Activated naive CD8-positive, alpha-beta T cell (primary cell): ENCODE measurements around the gene NUFIP1.
A peak's percentile ranks its signal among the peaks of the same experiment; 100 is the strongest.
"Not testable (repeated sequence)": the region's sequence is repeated elsewhere in the genome, so short reads cannot be mapped to it uniquely, and the experiment has no call there.

Experiments
- H3K27ac Mint-ChIP-seq: one replicate; pipeline ENCODE4 v1.8.0; 2021; ENCODE audit warnings: mixed read lengths
- H3K27me3 Mint-ChIP-seq: one replicate; pipeline ENCODE4 v1.8.0; 2021; ENCODE audit warnings: mixed read lengths
- H3K36me3 Mint-ChIP-seq: one replicate; pipeline ENCODE4 v1.8.0; 2021; ENCODE audit warnings: mixed read lengths
- H3K4me1 Mint-ChIP-seq: one replicate; pipeline ENCODE4 v1.8.0; 2021; ENCODE audit warnings: low read depth, mixed read lengths
- H3K4me3 Mint-ChIP-seq: one replicate; pipeline ENCODE4 v1.8.0; 2021; ENCODE audit warnings: mild to moderate bottlenecking, mixed read lengths
- H3K9me3 Mint-ChIP-seq: one replicate; pipeline ENCODE4 v1.8.0; 2021; ENCODE audit warnings: low read depth, mixed read lengths

Gene NUFIP1

GRCh38 chr13:44989071-44989889, at the start of gene NUFIP1, which contains the start of gene GPALPP1:
Gene NUFIP1 (minus strand): TSS chr13:44989471. CDS start chr13:44989436, 35 bp downstream.
Gene GPALPP1 (plus strand): TSS chr13:44989538. CDS start chr13:44989655, 117 bp downstream.
- peaks cover 61% of the 10 kb centered on the region for H3K4me1 Mint-ChIP-seq
- H3K9me3 Mint-ChIP-seq, result no peaks in the 10 kb centered on the region
- H3K27ac Mint-ChIP-seq, result peak within 1 kb of the TSS; percentile 96
- no peaks in the 10 kb centered on the region for H3K36me3 Mint-ChIP-seq
- no peaks in the 10 kb centered on the region for H3K27me3 Mint-ChIP-seq
- H3K4me3 Mint-ChIP-seq, result peak within 1 kb of the TSS; percentile 98

GRCh38 chr13:45036206-45036605, 46.9 kb upstream of the NUFIP1 start:
- H3K4me3 Mint-ChIP-seq, result no peak overlapping the region
- H3K9me3 Mint-ChIP-seq, result no peaks in the 10 kb centered on the region
- H3K4me1 Mint-ChIP-seq, result no peaks in the 10 kb centered on the region
- peaks cover 13% of the 10 kb centered on the region for H3K36me3 Mint-ChIP-seq
- H3K27ac Mint-ChIP-seq, result no peak overlapping the region
- H3K27me3 Mint-ChIP-seq, result no peaks in the 10 kb centered on the region

GRCh38 chr13:45034342-45034741, 45.1 kb upstream of the NUFIP1 start:
- no peaks in the 10 kb centered on the region for H3K9me3 Mint-ChIP-seq
- H3K27me3 Mint-ChIP-seq, result no peaks in the 10 kb centered on the region
- H3K36me3 Mint-ChIP-seq, result peaks cover 13% of the 10 kb centered on the region
- H3K4me1 Mint-ChIP-seq, result no peaks in the 10 kb centered on the region
- no peak overlapping the region for H3K4me3 Mint-ChIP-seq
- H3K27ac Mint-ChIP-seq, result no peak overlapping the region

- H3K9me3 Mint-ChIP-seq, result no peaks in the 10 kb centered on the region
- H3K4me3 Mint-ChIP-seq, result no peak overlapping the region
- H3K36me3 Mint-ChIP-seq, result peaks cover 8% of the 10 kb centered on the region
- no peak overlapping the region for H3K27ac Mint-ChIP-seq
- H3K4me1 Mint-ChIP-seq, result no peaks in the 10 kb centered on the region
- no peaks in the 10 kb centered on the region for H3K27me3 Mint-ChIP-seq
Measured at GRCh38 chr13:45024847-45025246, 35.6 kb upstream of the NUFIP1 start.

GRCh38 chr13:45021250-45021649, 32.0 kb upstream of the NUFIP1 start:
- H3K4me3 Mint-ChIP-seq, result no peak overlapping the region
- H3K4me1 Mint-ChIP-seq, result no peaks in the 10 kb centered on the region
- peaks cover 3% of the 10 kb centered on the region for H3K36me3 Mint-ChIP-seq
- H3K27ac Mint-ChIP-seq, result no peak overlapping the region
- no peaks in the 10 kb centered on the region for H3K27me3 Mint-ChIP-seq
- no peaks in the 10 kb centered on the region for H3K9me3 Mint-ChIP-seq

- H3K9me3 Mint-ChIP-seq, H3K4me1 Mint-ChIP-seq, H3K27me3 Mint-ChIP-seq, H3K27ac Mint-ChIP-seq, H3K36me3 Mint-ChIP-seq, H3K4me3 Mint-ChIP-seq: not testable (repeated sequence)
Measured at GRCh38 chr13:45019981-45020380, 30.7 kb upstream of the NUFIP1 start.

GRCh38 chr13:45016792-45017425, 27.6 kb upstream of the NUFIP1 start:
- Mint-ChIP-seq H3K4me1 (no peaks in the 10 kb centered on the region), H3K27me3 (no peaks in the 10 kb centered on the region), H3K27ac (no peak overlapping the region), H3K4me3 (no peak overlapping the region), H3K36me3 (peaks cover 5% of the 10 kb centered on the region), H3K9me3 (no peaks in the 10 kb centered on the region)

- peaks cover 7% of the 10 kb centered on the region for H3K36me3 Mint-ChIP-seq
- H3K9me3 Mint-ChIP-seq, result no peaks in the 10 kb centered on the region
- no peaks in the 10 kb centered on the region for H3K27me3 Mint-ChIP-seq
- H3K4me3 Mint-ChIP-seq, result no peak overlapping the region
- H3K27ac Mint-ChIP-seq, result no peak overlapping the region
- no peaks in the 10 kb centered on the region for H3K4me1 Mint-ChIP-seq
Measured at GRCh38 chr13:45015300-45015699, 26.0 kb upstream of the NUFIP1 start.

- H3K27me3 Mint-ChIP-seq, result no peaks in the 10 kb centered on the region
- no peak overlapping the region for H3K4me3 Mint-ChIP-seq
- H3K36me3 Mint-ChIP-seq, result peaks cover 13% of the 10 kb centered on the region
- no peaks in the 10 kb centered on the region for H3K4me1 Mint-ChIP-seq
- H3K9me3 Mint-ChIP-seq, result no peaks in the 10 kb centered on the region
- no peak overlapping the region for H3K27ac Mint-ChIP-seq
Measured at GRCh38 chr13:45011198-45011597, 21.9 kb upstream of the NUFIP1 start.

GRCh38 chr13:45007823-45008222, 18.6 kb upstream of the NUFIP1 start:
- H3K27me3 Mint-ChIP-seq, result no peaks in the 10 kb centered on the region
- no peak overlapping the region for H3K4me3 Mint-ChIP-seq
- H3K4me1 Mint-ChIP-seq, result no peaks in the 10 kb centered on the region
- peaks cover 11% of the 10 kb centered on the region for H3K36me3 Mint-ChIP-seq
- H3K9me3 Mint-ChIP-seq, result no peaks in the 10 kb centered on the region
- H3K27ac Mint-ChIP-seq, result no peak overlapping the region

- H3K27ac Mint-ChIP-seq, result no peak overlapping the region
- H3K36me3 Mint-ChIP-seq, result peaks cover 11% of the 10 kb centered on the region
- no peaks in the 10 kb centered on the region for H3K4me1 Mint-ChIP-seq
- H3K4me3 Mint-ChIP-seq, result no peak overlapping the region
- H3K27me3 Mint-ChIP-seq, result no peaks in the 10 kb centered on the region
- H3K9me3 Mint-ChIP-seq, result no peaks in the 10 kb centered on the region
Measured at GRCh38 chr13:45007225-45007624, 18.0 kb upstream of the NUFIP1 start.

GRCh38 chr13:45004096-45004495, 14.8 kb upstream of the NUFIP1 start:
- no peak overlapping the region for H3K27ac Mint-ChIP-seq
- no peak overlapping the region for H3K4me3 Mint-ChIP-seq
- peaks cover 7% of the 10 kb centered on the region for H3K36me3 Mint-ChIP-seq
- H3K4me1 Mint-ChIP-seq, result peaks cover 2% of the 10 kb centered on the region
- no peaks in the 10 kb centered on the region for H3K9me3 Mint-ChIP-seq
- no peaks in the 10 kb centered on the region for H3K27me3 Mint-ChIP-seq

- no peaks in the 10 kb centered on the region for H3K9me3 Mint-ChIP-seq
- H3K36me3 Mint-ChIP-seq, result peaks cover 7% of the 10 kb centered on the region
- no peak overlapping the region for H3K27ac Mint-ChIP-seq
- no peak overlapping the region for H3K4me3 Mint-ChIP-seq
- peaks cover 2% of the 10 kb centered on the region for H3K4me1 Mint-ChIP-seq
- no peaks in the 10 kb centered on the region for H3K27me3 Mint-ChIP-seq
Measured at GRCh38 chr13:45003417-45003816, 14.1 kb upstream of the NUFIP1 start.

- H3K27me3 Mint-ChIP-seq, result no peaks in the 10 kb centered on the region
- H3K9me3 Mint-ChIP-seq, result no peaks in the 10 kb centered on the region
- peaks cover 60% of the 10 kb centered on the region for H3K4me1 Mint-ChIP-seq
- peak overlapping the region; percentile 96 for H3K27ac Mint-ChIP-seq
- H3K36me3 Mint-ChIP-seq, result no peaks in the 10 kb centered on the region
- H3K4me3 Mint-ChIP-seq, result peak overlapping the region; percentile 98
Measured at GRCh38 chr13:44989941-44990340, 670 bp upstream of the NUFIP1 start.

- H3K36me3 Mint-ChIP-seq, result peaks cover 6% of the 10 kb centered on the region
- no peak overlapping the region for H3K27ac Mint-ChIP-seq
- H3K27me3 Mint-ChIP-seq, result no peaks in the 10 kb centered on the region
- peaks cover 4% of the 10 kb centered on the region for H3K4me1 Mint-ChIP-seq
- no peaks in the 10 kb centered on the region for H3K9me3 Mint-ChIP-seq
- H3K4me3 Mint-ChIP-seq, result no peak overlapping the region
Measured at GRCh38 chr13:44978328-44978727, 10.9 kb downstream of the NUFIP1 start.
